HG02678 (cell line): ENCODE measurements around the gene C17orf78.
"Not testable (repeated sequence)": the region's sequence is repeated elsewhere in the genome, so short reads cannot be mapped to it uniquely, and the experiment has no call there.

Experiments used
- ATAC-seq: cut with Tn5 transposase; IDR thresholded peaks from one replicate; pipeline ENCODE4 v1.9.1; 2021; ENCODE audit warnings: mild to moderate bottlenecking, moderate library complexity; ENCODE audit not compliant: unreplicated experiment

Gene C17orf78

DNA sequence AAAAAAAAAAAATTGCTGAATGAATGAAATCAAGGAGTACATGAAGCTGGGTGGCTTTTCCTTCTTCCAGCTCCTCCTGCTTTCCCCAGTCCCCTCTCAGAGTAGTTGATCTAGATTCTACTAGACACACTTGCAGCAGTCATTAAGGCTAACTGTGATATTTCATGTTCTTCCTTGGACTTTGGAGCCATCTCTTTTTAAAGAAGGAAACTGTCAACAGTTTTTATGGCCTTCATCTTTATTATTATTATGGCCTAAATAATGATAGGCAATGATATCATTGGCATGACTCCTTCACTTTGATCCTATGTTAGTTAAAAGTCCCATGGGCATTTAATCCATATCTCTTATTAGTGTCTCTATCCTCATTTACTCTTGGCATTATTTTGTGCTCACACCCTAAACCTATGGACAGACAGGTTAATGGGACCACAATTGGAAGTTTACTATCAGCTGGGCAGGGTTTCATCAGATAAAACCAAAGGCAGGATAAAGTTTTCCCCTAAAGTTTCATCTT, 9.7 kb downstream of the C17orf78 start:
- no peak for ATAC-seq

DNA sequence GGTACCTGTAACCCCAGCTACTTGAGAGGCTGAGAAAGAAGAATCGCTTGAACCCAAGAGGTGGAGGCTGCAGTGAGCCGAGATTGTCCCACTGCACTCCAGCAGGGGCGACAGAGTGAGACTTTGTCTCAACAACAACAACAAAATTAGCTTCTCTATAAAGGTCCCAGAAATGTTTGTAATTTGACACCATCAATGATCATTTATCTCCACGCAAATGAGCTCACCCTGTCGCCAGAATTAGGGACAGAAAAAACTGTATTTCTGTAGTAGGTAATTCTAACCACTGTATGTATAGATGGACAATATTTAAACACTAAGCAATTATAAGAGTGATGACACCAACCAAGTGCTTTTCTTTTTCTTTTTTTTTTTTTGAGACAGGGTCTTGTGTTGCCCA, 10.7 kb downstream of the C17orf78 start:
- ATAC-seq: no peak

GRCh38 chr17:37388266-37388665, 12.5 kb downstream of the C17orf78 start:
- ATAC-seq: no peak

GRCh38 chr17:37389160-37389559, 13.4 kb downstream of the C17orf78 start:
- no peak for ATAC-seq

DNA sequence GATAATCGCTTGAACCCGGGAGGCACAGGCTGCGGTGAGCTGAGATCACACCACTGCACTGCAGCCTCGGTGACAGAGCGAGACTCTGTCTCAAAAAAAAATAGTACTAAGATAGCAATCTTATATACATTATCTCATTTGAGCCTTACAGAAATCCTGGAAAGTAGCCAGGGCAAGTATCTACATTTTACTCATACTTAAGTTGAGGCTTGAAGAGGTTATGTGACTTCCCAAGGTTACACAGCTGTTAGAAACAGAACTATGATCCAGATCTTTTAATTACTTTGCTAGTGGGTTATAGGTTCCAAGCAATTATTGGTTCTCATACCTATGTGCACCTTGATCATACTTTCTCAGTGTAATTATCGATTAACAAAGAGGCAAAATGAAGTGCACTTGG, 15.4 kb downstream of the C17orf78 start:
- no peak for ATAC-seq

DNA sequence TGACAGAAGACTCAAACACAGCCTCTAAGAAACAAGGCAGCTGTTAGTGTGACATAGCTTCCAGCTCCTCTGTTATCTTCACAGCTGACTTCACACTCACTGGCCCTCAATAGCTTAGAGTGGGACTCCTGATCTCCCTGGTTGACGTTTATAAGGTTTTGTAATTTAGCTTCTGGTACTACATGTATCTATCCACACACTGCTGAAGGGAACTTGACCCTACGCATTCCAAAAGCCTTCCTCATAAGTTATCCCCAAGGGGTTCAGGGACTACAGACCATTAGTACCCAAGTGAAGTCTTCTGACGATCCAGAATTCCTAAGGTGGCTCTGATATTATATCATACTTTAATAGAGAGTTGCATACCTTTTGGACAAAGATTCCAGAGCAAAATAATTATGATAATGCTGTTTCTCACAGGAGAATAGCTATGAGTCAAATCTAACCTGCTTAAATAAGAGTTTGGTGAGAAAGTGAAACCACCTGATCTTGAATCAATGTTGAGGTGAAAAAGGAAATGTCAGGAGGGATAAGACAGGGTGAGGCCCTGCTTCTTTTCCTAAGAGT, 16.3 kb downstream of the C17orf78 start:
- ATAC-seq: no peak

DNA sequence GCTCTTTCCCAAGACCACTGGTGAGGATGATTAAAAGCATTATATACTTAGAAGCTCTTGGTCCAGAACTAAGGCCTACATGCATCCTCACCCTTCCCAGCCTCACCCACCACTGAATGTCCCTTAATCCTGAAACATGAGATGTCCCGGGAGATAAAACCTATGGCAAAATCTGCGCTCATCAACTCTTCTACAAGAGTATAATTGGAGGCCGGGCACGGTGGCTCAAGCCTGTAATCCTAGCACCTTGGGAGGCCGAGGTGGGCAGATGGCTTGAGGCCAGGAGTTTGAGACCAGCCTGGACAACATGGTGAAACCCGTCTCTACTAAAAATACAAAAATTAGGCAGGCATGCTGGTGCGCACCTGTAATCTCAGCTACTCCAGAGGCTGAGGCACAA, 17.6 kb downstream of the C17orf78 start:
- no peak for ATAC-seq

GRCh38 chr17:37399265-37399803, 23.5 kb downstream of the C17orf78 start:
- ATAC-seq: no peak

- no peak for ATAC-seq
Measured at GRCh38 chr17:37400505-37400904, 24.7 kb downstream of the C17orf78 start.

DNA sequence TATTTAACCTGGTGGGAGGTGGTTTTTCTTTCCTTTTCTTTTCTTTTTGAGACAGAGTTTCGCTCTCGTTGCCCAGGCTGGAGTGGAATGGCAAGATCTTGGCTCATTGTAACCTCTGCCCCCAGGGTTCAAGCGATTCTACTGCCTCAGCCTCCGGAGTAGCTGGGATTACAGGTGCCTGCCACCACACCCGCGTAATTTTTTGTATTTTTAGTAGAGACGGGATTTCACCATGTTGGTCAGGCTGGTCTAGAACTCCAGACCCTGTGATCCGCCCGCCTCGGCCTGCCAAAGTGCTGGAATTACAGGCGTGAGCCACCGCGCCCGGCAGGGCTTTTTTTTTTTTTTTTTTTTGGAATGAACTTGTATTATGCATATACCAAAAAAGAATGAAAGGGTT, 29.7 kb downstream of the C17orf78 start:
- not testable (repeated sequence) for ATAC-seq

DNA sequence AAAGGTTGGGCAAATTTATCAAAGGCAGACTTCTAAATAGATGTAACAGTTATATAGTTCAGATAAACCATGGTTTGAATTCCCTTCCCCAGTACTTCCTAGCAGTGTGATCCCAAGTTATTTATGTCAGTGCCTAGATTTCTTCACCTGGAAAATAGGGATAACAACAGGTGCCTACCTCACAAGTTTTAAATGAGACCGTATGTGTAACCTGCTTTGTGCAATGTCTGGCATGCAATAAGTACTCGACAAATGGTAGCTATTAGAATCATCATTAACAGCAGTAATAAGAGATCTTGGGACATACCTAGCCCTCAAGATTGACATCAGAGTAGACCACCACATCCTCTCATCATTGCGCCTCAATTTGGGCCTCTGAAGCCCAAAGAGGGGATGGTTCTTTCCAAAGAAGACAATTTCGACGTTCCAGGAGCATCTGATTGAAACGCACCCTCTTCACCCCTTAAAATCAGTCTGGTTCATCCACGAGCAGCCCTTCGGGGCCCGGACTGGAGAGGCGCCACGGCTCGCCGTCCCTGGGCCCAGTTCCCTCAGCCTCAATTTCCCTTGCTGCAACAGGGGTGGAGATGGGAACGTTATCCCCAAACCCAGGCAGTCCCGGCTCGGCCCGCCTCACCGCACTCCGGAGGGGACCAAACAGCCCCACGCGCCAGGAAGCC, 30.3 kb downstream of the C17orf78 start:
- ATAC-seq: no peak

DNA sequence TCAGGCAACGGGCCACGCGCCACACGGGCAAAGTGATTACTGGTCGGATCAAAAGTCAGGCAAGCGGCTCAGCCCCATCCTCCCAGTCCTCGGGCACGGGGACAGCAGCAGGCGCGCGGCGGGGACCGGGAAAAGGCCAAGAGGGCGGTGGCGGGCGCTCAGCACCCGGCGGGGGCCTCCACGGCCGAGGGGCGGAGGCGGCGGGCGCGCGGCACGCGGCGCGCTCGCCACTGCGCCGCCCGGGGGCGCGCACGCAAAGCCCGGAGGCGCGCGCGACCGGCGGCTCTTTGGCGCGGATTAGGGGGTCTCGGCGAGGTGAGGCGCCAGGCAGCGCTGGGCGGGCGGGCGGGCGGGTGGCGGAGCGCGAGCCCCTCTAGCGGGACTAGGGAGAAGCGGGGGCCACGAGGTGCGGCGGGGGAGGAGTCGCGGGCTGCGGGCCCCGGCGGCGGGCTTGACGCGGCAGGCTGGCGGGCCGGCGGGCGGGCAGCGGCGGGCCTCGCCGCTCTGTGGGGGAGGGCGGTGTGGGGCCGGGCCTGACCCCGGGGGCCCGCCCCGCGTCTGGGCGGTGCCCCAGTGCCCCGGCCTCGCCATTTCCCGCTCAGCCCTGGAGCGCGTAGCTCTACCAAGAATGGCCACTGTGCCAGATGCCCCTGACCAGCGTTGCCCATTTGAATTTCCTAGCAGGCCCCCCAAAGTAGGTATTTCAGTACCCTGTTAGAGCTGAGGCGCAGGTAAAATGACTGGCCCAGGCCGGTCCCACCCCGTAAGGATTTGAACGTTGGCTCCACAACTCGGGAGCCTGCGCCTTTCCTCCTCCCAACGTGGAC, 31.1 kb downstream of the C17orf78 start, which contains the start of the genes ACACA and TADA2A:
Gene ACACA (minus strand): TSS at position 202 of the 827 bp plus-strand sequence. CDS start 537 bp downstream, outside the sequence.
Gene TADA2A (plus strand): TSS at position 252 of the 827 bp plus-strand sequence. CDS start 4,480 bp downstream, outside the sequence.
- peak; percentile 84 for ATAC-seq

DNA sequence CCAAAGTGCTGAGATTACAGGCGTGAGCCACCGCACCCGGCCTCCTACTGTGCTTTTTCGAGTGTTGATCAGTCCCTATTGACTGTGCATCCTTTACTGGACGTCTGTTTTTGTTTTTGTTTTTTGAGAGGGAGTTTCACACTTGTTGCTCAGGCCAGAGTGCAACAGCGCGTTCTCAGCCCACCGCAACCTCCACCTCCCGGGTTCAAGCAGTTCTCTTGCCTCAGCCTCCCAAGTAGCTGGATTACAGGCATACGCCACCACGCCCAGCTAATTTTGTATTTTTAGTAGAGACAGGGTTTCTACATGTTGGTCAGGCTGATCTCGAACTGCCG, 32.3 kb downstream of the C17orf78 start:
- ATAC-seq: not testable (repeated sequence)

GRCh38 chr17:37410357-37410756, 34.6 kb downstream of the C17orf78 start:
- ATAC-seq: no peak

- ATAC-seq: no peak
Measured at GRCh38 chr17:37413875-37414519, 38.2 kb downstream of the C17orf78 start.

DNA sequence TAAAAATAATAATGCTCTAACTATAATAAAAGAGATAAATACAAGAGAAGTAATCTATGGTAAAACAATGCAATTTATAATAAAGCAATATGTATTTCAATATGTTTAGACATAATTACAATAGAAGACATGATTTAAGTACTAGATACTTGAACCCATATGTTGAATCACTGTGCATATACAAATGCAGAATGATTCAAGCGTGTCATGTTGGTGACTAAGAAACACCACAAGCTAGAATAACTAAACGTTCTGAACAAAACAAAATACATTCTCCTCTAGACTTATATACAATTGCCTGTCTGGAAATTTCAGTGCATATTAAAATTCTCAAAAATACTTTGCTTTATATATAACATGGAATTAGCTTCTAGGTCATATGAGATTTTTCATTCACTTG, 42.1 kb downstream of the C17orf78 start:
- no peak for ATAC-seq

DNA sequence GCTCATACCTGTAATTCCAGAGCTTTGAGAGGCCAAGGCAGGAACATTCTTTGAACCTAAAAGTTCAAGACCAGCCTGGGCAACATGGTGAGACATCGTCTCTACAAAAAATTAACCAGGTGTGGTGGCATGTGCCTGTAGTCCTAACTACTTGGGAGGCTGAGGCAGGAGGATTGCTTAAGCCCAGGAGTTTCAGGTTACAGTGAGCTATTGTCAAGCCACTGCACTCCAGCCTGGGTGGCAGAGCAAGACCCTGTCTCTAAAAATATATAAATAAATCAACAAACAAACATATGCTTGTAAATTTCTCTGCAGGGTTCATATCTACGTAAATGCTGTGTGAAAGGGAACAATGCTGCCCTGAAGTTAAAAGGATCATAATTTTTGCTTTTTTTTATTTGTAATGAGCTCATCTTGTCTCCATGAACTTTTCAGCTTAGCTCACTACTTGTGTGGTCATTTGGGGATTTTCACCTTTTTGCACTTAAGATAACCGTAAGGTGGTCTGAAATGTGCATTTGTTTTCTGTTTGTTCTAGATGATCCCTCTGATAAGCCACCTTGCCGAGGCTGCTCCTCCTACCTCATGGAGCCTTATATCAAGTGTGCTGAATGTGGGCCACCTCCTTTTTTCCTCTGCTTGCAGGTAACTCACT, 47.3 kb downstream of the C17orf78 start:
- no peak for ATAC-seq

- no peak for ATAC-seq
Measured at GRCh38 chr17:37425268-37425667, 49.5 kb downstream of the C17orf78 start.

DNA sequence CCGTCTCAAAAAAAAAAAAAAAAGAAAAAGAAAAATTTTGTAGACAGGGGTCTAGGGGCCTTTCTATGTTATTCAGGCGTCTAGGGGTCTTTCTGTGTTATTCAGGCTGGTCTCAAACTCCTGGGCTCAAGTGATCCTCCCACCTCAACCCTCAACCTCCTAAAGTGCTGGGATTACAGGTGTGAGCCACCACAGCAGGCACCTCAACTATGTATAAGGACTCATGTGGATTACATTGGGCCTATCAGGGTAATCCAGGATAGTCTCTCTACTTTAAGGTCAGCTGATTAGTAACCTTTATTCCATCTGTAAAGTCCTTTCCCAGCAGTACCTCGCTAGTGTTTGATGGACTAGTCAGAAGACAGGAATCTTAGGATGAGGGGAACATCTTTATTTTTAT, 53.3 kb downstream of the C17orf78 start:
- ATAC-seq: no peak

DNA sequence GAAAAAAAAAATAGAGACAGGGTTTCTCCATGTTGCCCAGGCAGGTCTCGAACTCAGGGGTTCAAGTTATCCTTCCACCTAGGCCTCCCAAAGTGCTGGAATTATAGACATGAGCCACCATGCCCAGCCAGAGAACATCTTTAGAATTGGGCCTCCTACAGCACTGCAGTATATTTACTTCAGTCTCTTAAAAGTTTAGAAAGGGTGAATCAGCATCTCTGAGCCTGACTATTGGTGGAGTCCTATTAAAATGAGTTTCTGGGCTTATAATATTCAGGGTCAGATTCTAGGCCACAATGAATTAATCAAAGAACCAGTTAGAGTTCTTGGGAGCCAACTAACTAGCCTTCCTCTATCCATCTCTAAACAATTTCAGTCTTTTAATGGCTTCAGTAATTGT, 53.7 kb downstream of the C17orf78 start:
- no peak for ATAC-seq
